Upper lobe of left lung (tissue), 6 donors: ENCODE measurements around the gene LRP8. TPM values are rescaled to one million over a fixed set of nuclear protein-coding genes. Genes with fewer than 3 reads are reported as not detected.
A peak's percentile ranks its signal among the peaks of the same experiment; 100 is the strongest.

Experiments
- ATAC-seq, 2 donors: fragments of 200-7000 bp; cut with Tn5 transposase; one replicate each; pipeline ENCODE4 v1.9.1; 2022; ENCODE audit warnings: mild to moderate bottlenecking in 2 of 2, moderate library complexity in 2 of 2; ENCODE audit not compliant: low FRiP score in 2 of 2
- DNase-seq, 2 donors: peaks; one replicate each; pipeline ENCODE4 v3.0.0-alpha.2; 2019 to 2020
- H3K27ac ChIP-seq, 4 donors: fragments of 200-600 bp; sonication (generic); one replicate each; pipeline ENCODE4 v1.5.1; 2016 to 2019
- H3K27me3 ChIP-seq, 4 donors: fragments of 200-600 bp; sonication (generic); one replicate each; pipeline ENCODE4 v1.5.1; 2017 to 2019
- H3K36me3 ChIP-seq, 4 donors: fragments of 200-600 bp; sonication (generic); one replicate each; pipeline ENCODE4 v1.5.1; 2016 to 2019
- H3K4me1 ChIP-seq, 4 donors: fragments of 200-600 bp; sonication (generic); one replicate each; pipeline ENCODE4 v1.5.1; 2018 to 2019
- H3K4me3 ChIP-seq, 4 donors: fragments of 200-600 bp; sonication (generic); one replicate each; pipeline ENCODE4 v1.5.1; 2017 to 2019; ENCODE audit warnings: mild to moderate bottlenecking in 2 of 4, moderate library complexity in 1 of 4
- H3K9me3 ChIP-seq, 4 donors: fragments of 200-600 bp; sonication (generic); one replicate each; pipeline ENCODE4 v1.5.1; 2018 to 2019
- CTCF ChIP-seq, 6 experiments: fragments of 450-650 bp in 4 of 6; fragments of 200-600 bp in 2 of 6; sonication (generic) in 2 of 6; IDR thresholded peaks; one replicate each; pipeline ENCODE4 v1.5.1; 2016 to 2019; ENCODE audit warnings: antibody characterized with exemption in 6 of 6
- EP300 ChIP-seq, 4 donors: sonication (generic); formaldehyde crosslinking; IDR thresholded peaks; one replicate each; pipeline ENCODE4 v1.5.1; 2017; ENCODE audit warnings: antibody characterized with exemption in 4 of 4, control low read depth in 2 of 4
- POLR2A ChIP-seq, 4 donors: fragments of 450-650 bp; IDR thresholded peaks; one replicate each; pipeline ENCODE4 v1.5.1; 2016 to 2017; ENCODE audit warnings: antibody characterized with exemption in 4 of 4, mild to moderate bottlenecking in 2 of 4
- POLR2AphosphoS5 ChIP-seq, 2 donors: sonication (generic); formaldehyde crosslinking; IDR thresholded peaks; one replicate each; pipeline ENCODE4 v1.5.1; 2017; ENCODE audit warnings: antibody characterized with exemption in 2 of 2
- WGBS, 2 donors: methylation state at CpG; one replicate each; pipeline ENCODE4 v1.1.5; 2017 to 2018; 5-methylcytosine and 5-hydroxymethylcytosine counted together
- total RNA-seq, 6 donors: library from RNA; depleted of rRNA in 4 of 6; stranded (reverse); fragments of >200 nt in 4 of 6; gene quantifications; one replicate each; pipeline versions ENCODE4 v1.1.0 to v1.2.1, GENCODE V29; 2016 to 2021
- donor health status: DM: no; HTN: no; CAD: no; lungs with moderate emphysema.
- donor health status: DM: no; HTN: yes; CAD: no; lungs with severe emphysema.

The LRP8 gene
- total RNA-seq, 6 donors from 2014 or later: 4.6 to 23.0 (median 11.1) TPM

DNA sequence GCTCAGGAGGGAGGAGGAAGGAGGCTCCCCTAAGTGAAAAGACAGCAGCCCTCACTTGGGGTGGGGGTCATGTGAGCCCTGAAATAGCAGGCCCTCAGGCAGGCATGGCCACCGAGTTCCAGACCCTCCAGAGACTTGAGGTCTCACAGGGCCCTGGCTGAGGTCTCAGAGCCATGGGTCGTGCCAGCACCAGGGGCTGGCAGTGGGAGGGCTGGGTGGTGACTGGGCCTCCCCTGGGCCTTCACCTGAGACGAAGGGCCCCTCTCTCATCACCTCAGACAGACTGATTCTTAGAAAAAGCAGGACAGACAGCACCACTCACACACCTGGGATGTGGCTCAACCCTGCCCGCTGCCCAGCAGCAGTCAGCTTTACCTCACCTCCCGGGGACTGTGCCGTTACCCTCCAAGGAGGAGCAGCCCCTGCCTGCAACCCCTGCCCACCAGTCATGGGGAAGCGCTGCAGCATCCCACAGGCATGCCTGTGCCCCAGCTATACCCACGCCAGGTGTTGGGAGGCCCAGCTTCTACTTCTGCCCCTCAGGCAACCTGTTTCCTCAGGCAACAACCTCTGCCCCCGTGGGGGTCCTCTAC is 42.6 kb upstream of the LRP8 start:
- Histone ChIP-seq H3K4me1 (peaks cover 0 to 9% (median 4%) of the 10 kb centered on the region in 4 donors), H3K9me3 (no peaks in the 10 kb centered on the region), H3K27me3 (no peaks in the 10 kb centered on the region), H3K27ac (no peak overlapping the region), H3K36me3 (no peaks in the 10 kb centered on the region), H3K4me3 (no peak overlapping the region)
- DNase-seq (peak in 1 of 2 donors; percentile 10), ATAC-seq (no peak)
- WGBS, 2 donors: 85 to 88% methylated on average over 2 to 8 of the region's 9 CpGs
- TF ChIP-seq CTCF (IDR thresholded peaks at IDR 0.05) (no peak), POLR2A (IDR thresholded peaks at IDR 0.05) (no peak), POLR2AphosphoS5 (IDR thresholded peaks at IDR 0.05) (no peak), EP300 (IDR thresholded peaks at IDR 0.05) (no peak)

- Histone ChIP-seq H3K4me3 (no peak overlapping the region), H3K27me3 (no peaks in the 10 kb centered on the region), H3K9me3 (no peaks in the 10 kb centered on the region), H3K27ac (no peak overlapping the region), H3K4me1 (peaks cover 0 to 9% (median 4%) of the 10 kb centered on the region in 4 donors), H3K36me3 (no peaks in the 10 kb centered on the region)
- WGBS, 2 donors: 90 to 100% methylated on average over 2 of the region's 2 CpGs
- TF ChIP-seq POLR2AphosphoS5 (IDR thresholded peaks at IDR 0.05) (no peak), CTCF (IDR thresholded peaks at IDR 0.05) (no peak), POLR2A (IDR thresholded peaks at IDR 0.05) (no peak), EP300 (IDR thresholded peaks at IDR 0.05) (no peak)
- DNase-seq: peak in 1 of 2 donors; percentile 10
- ATAC-seq: no peak
Measured at GRCh38 chr1:53369761-53370160, 41.9 kb upstream of the LRP8 start.

DNA sequence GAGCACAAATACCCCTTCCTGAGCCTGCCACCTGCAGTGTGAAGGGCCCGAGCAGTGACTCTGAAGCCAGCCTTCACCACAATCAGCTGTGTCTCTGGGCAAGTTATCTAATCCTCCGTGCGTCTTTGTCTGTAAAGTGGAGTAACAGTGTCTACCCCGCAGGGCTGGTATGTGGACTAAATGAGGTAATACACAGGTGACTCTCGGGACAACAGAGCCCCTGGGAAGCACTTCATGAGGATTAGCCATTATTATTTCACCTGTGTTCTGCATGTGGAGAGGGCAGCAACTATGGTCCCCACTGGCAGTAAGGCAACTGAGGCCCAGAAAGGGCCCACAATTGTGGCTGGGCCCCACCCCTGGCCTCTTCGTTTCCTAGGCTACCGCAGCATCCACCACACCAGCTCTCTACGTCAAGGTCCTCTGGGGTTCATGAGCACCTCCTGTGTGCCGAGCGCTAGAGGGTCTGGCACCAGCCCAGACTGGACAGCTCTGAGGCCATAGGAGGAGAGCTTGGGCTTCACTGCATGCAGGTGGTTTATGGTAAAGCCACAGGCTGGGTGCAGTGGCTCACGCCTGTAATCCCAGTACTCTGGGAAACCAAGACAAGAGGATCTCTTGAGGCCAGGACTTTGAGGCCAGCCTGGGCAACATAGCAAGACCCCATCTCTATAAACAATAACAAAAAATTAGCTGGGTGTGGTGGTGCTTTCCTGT is 41.3 kb upstream of the LRP8 start:
- 85 to 89% methylated on average over 8 to 11 of the region's 11 CpGs for WGBS, 2 donors
- peak in 1 of 2 donors; percentile 9 for ATAC-seq
- Histone ChIP-seq H3K4me1 (peaks cover 0 to 9% (median 4%) of the 10 kb centered on the region in 4 donors), H3K36me3 (no peaks in the 10 kb centered on the region), H3K4me3 (no peak overlapping the region), H3K9me3 (no peaks in the 10 kb centered on the region), H3K27ac (no peak overlapping the region), H3K27me3 (no peaks in the 10 kb centered on the region)
- peak in 1 of 2 donors; percentile 15 for DNase-seq
- no peak for TF ChIP-seq POLR2AphosphoS5 (IDR thresholded peaks at IDR 0.05)
- no peak for TF ChIP-seq EP300 (IDR thresholded peaks at IDR 0.05)
- TF ChIP-seq CTCF (IDR thresholded peaks at IDR 0.05): no peak
- TF ChIP-seq POLR2A (IDR thresholded peaks at IDR 0.05): no peak

- H3K27me3 ChIP-seq: no peaks in the 10 kb centered on the region
- H3K4me3 ChIP-seq: no peak overlapping the region
- ATAC-seq (peak in 1 of 2 donors; percentile 13), DNase-seq (peak in 1 of 2 donors; percentile 17)
- H3K4me1 ChIP-seq: peaks cover 0 to 9% (median 4%) of the 10 kb centered on the region in 4 donors
- H3K9me3 ChIP-seq: no peaks in the 10 kb centered on the region
- H3K36me3 ChIP-seq: no peaks in the 10 kb centered on the region
- TF ChIP-seq EP300 (IDR thresholded peaks at IDR 0.05): no peak
- no peak for TF ChIP-seq POLR2A (IDR thresholded peaks at IDR 0.05)
- TF ChIP-seq POLR2AphosphoS5 (IDR thresholded peaks at IDR 0.05): no peak
- TF ChIP-seq CTCF (IDR thresholded peaks at IDR 0.05): no peak
- no peak overlapping the region for H3K27ac ChIP-seq
- WGBS, 2 donors: 53 to 60% methylated on average over 10 to 12 of the region's 14 CpGs
Measured at GRCh38 chr1:53368314-53369033, 40.6 kb upstream of the LRP8 start.
